ENCODE results near the gene ATMIN.

The ATMIN gene

GRCh38 chr16:80993307-80993706 is 42.3 kb upstream of the ATMIN start:
- Histone ChIP-seq H3K4me2 (ENCODE audit: low read length) (no peak overlapping the region), H3K79me2 (ENCODE audit: low read length) (peaks cover 60% of the 10 kb centered on the region), H3K27ac (ENCODE audit: low read length) (no peak overlapping the region), H3K9ac (ENCODE audit: low read length) (no peak overlapping the region), H3K4me1 (ENCODE audit: low read length) (peaks cover 18% of the 10 kb centered on the region), H2AFZ (ENCODE audit: low read depth, low read length) (no peak overlapping the region), H3K36me3 (replicated peaks; ENCODE audit: low read depth, low read length) (peaks cover 9% of the 10 kb centered on the region), H3K4me3 (ENCODE audit: low read length) (no peak overlapping the region), H3K9me3 (ENCODE audit: insufficient read depth, low read length) (no peaks in the 10 kb centered on the region), H3K27me3 (ENCODE audit: low read depth, low read length) (no peaks in the 10 kb centered on the region), H4K20me1 (ENCODE audit: insufficient read depth, low read length) (peaks cover 6% of the 10 kb centered on the region; the same call in 1 of the 2 replicates)
- no peak for TF ChIP-seq EZH2phosphoT487 (IDR thresholded peaks at IDR 0.05; ENCODE audit: low read depth)
- TF ChIP-seq CTCF (IDR thresholded peaks at IDR 0.05; ENCODE audit: low read depth, low read length), result no peak

- H3K36me3 ChIP-seq (replicated peaks; ENCODE audit: low read depth, low read length), result peaks cover 9% of the 10 kb centered on the region
- no peak overlapping the region for H2AFZ ChIP-seq (ENCODE audit: low read depth, low read length)
- H3K4me1 ChIP-seq (ENCODE audit: low read length), result peaks cover 21% of the 10 kb centered on the region
- H4K20me1 ChIP-seq (ENCODE audit: insufficient read depth, low read length), result peaks cover 3% of the 10 kb centered on the region; the same call in 1 of the 2 replicates
- peaks cover 66% of the 10 kb centered on the region for H3K79me2 ChIP-seq (ENCODE audit: low read length)
- H3K27ac ChIP-seq (ENCODE audit: low read length), result no peak overlapping the region
- no peak overlapping the region for H3K4me3 ChIP-seq (ENCODE audit: low read length)
- TF ChIP-seq EZH2phosphoT487 (IDR thresholded peaks at IDR 0.05; ENCODE audit: low read depth), result no peak
- TF ChIP-seq CTCF (IDR thresholded peaks at IDR 0.05; ENCODE audit: low read depth, low read length), result no peak
- no peak overlapping the region for H3K9ac ChIP-seq (ENCODE audit: low read length)
- H3K9me3 ChIP-seq (ENCODE audit: insufficient read depth, low read length), result no peaks in the 10 kb centered on the region
- H3K4me2 ChIP-seq (ENCODE audit: low read length), result no peak overlapping the region
- H3K27me3 ChIP-seq (ENCODE audit: low read depth, low read length), result no peaks in the 10 kb centered on the region
These were observed 41.8 kb upstream of the ATMIN start for GRCh38 chr16:80993834-80994233.

GRCh38 chr16:80994451-80994850 is 41.2 kb upstream of the ATMIN start:
- H4K20me1 ChIP-seq (ENCODE audit: insufficient read depth, low read length), result peaks cover under 1% of the 10 kb centered on the region; the same call in 1 of the 2 replicates

GRCh38 chr16:80996688-80997138 is 38.9 kb upstream of the ATMIN start:
- Histone ChIP-seq H3K9ac (ENCODE audit: low read length) (peak overlapping the region; percentile 54), H3K4me2 (ENCODE audit: low read length) (peak overlapping the region; percentile 89), H4K20me1 (ENCODE audit: insufficient read depth, low read length) (peaks cover 7% of the 10 kb centered on the region; the same call in 1 of the 2 replicates), H3K79me2 (ENCODE audit: low read length) (peaks cover 85% of the 10 kb centered on the region), H2AFZ (ENCODE audit: low read depth, low read length) (no peak overlapping the region), H3K4me3 (ENCODE audit: low read length) (peak overlapping the region; percentile 71), H3K4me1 (ENCODE audit: low read length) (peaks cover 21% of the 10 kb centered on the region), H3K27ac (ENCODE audit: low read length) (peak overlapping the region; percentile 59), H3K36me3 (replicated peaks; ENCODE audit: low read depth, low read length) (peaks cover 5% of the 10 kb centered on the region), H3K9me3 (ENCODE audit: insufficient read depth, low read length) (no peaks in the 10 kb centered on the region), H3K27me3 (ENCODE audit: low read depth, low read length) (no peaks in the 10 kb centered on the region)
- TF ChIP-seq CTCF (IDR thresholded peaks at IDR 0.05; ENCODE audit: low read depth, low read length) (no peak), EZH2phosphoT487 (IDR thresholded peaks at IDR 0.05; ENCODE audit: low read depth) (no peak)

More at GRCh38 chr16:80994451-80994850, 41.2 kb upstream of the ATMIN start:
- Histone ChIP-seq H3K4me3 (ENCODE audit: low read length) (no peak overlapping the region), H3K36me3 (replicated peaks; ENCODE audit: low read depth, low read length) (peaks cover 9% of the 10 kb centered on the region), H3K27ac (ENCODE audit: low read length) (no peak overlapping the region), H3K9ac (ENCODE audit: low read length) (no peak overlapping the region), H3K9me3 (ENCODE audit: insufficient read depth, low read length) (no peaks in the 10 kb centered on the region), H3K4me2 (ENCODE audit: low read length) (no peak overlapping the region), H3K4me1 (ENCODE audit: low read length) (peaks cover 21% of the 10 kb centered on the region), H2AFZ (ENCODE audit: low read depth, low read length) (no peak overlapping the region), H3K79me2 (ENCODE audit: low read length) (peaks cover 72% of the 10 kb centered on the region), H3K27me3 (ENCODE audit: low read depth, low read length) (no peaks in the 10 kb centered on the region)
- TF ChIP-seq EZH2phosphoT487 (IDR thresholded peaks at IDR 0.05; ENCODE audit: low read depth), result no peak
- TF ChIP-seq CTCF (IDR thresholded peaks at IDR 0.05; ENCODE audit: low read depth, low read length), result no peak

Data from OCI-LY3 (cell line).